ENCODE results near the gene SH2D5. TPM values are rescaled to one million over a fixed set of nuclear protein-coding genes. Genes with fewer than 3 reads are reported as not detected.
A peak's percentile ranks its signal among the peaks of the same experiment; 100 is the strongest.

SH2D5 gene
- polyA plus RNA-seq, 3 donors, result not detected

DNA sequence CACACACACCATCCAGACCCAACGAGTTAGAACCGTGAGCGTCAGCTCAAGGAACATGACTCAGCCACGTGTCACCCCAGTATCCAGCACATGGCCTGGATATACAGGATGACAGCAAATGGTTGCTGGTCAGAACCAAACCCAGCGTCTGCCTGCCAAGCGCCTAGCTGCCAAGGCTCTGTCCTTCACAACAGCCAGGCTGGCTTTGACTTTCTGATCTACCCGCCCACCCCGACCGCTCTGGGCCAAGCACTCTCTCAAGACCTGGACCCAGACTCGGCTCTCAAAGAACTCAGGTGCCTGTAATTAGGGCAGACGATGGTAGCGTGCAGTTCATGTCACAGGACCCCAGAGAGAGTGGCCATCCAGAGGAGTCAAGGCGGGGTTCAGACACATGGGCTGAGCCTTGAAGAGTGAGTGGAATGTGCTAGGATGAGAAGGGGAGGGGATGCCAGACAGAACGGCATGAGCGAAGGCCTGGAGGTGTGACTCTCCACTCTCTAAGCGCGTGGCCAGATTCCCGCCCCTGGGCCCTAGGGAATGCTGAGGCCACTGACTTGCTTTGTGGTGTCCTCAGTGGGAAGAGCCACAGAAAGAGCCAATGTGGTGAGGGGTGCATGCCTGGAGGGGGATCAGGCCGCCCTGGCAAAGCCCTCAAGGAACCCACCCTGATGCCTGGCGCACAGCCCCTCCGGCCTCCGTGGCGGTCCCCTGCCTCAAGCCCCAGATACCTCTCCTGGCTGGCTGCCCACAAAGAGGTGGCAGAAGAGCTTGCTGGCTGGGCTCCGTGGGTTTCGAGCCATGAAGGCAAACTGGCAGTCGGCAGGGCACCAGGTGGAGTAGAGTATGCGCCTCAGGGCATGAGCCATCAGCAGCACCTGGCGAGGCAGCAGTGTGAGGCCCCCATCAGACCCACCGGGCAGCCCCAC is 7.0 kb downstream of the SH2D5 start:
- H3K4me3 Mint-ChIP-seq, result no peak overlapping the region
- Histone ChIP-seq H3K4me1 (ENCODE audit: control insufficient read depth in 1 of 2, insufficient read depth in 2 of 2, low read length in 2 of 2) (no peaks in the 10 kb centered on the region), H3K4me2 (replicated peaks; ENCODE audit: extremely low read depth, low read length, poor library complexity, severe bottlenecking) (no peak overlapping the region), H3K4me3 (replicated peaks in 1 of 3; ENCODE audit: low read depth in 2 of 3, low read length in 3 of 3) (no peak overlapping the region), H3K79me2 (ENCODE audit: insufficient read depth, low read length) (no peaks in the 10 kb centered on the region), H3K9me3 (replicated peaks in 1 of 2; ENCODE audit: control insufficient read depth in 1 of 2, insufficient read depth in 1 of 2, low read length in 2 of 2) (peaks cover 0 to 1% of the 10 kb centered on the region in 2 donors), H4K20me1 (ENCODE audit: insufficient read depth, low read length) (no peaks in the 10 kb centered on the region), H3K9ac (ENCODE audit: insufficient read depth, low read length, poor library complexity, severe bottlenecking) (no peak overlapping the region), H3K36me3 (replicated peaks in 1 of 2; ENCODE audit: control insufficient read depth in 1 of 2, insufficient read depth in 2 of 2, low read length in 2 of 2) (no peaks in the 10 kb centered on the region), H3K27me3 (ENCODE audit: control insufficient read depth in 2 of 2, insufficient read depth in 2 of 2, low read length in 2 of 2) (peaks cover 10 to 26% of the 10 kb centered on the region in 2 donors), H2AFZ (ENCODE audit: insufficient read depth, low read depth, low read length, poor library complexity, severe bottlenecking) (no peak overlapping the region), H3K27ac (ENCODE audit: low read depth in 1 of 2, low read length in 2 of 2) (no peak overlapping the region)
- TF ChIP-seq, protein P1, sequence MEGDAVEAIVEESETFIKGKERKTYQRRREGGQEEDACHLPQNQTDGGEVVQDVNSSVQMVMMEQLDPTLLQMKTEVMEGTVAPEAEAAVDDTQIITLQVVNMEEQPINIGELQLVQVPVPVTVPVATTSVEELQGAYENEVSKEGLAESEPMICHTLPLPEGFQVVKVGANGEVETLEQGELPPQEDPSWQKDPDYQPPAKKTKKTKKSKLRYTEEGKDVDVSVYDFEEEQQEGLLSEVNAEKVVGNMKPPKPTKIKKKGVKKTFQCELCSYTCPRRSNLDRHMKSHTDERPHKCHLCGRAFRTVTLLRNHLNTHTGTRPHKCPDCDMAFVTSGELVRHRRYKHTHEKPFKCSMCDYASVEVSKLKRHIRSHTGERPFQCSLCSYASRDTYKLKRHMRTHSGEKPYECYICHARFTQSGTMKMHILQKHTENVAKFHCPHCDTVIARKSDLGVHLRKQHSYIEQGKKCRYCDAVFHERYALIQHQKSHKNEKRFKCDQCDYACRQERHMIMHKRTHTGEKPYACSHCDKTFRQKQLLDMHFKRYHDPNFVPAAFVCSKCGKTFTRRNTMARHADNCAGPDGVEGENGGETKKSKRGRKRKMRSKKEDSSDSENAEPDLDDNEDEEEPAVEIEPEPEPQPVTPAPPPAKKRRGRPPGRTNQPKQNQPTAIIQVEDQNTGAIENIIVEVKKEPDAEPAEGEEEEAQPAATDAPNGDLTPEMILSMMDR (IDR thresholded peaks at IDR 0.05), result no peak
- H3K27ac Mint-ChIP-seq, result no peak overlapping the region
- 86% methylated on average over 21 of the region's 29 CpGs for WGBS (ENCODE audit: insufficient coverage)
- no peaks in the 10 kb centered on the region for H3K36me3 Mint-ChIP-seq
- intact Hi-C loops (cut with micrococcal nuclease), result no loop called here
- peaks cover 0 to 8% (median 1%) of the 10 kb centered on the region in 7 donors for H3K9me3 Mint-ChIP-seq
- H3K4me1 Mint-ChIP-seq, result peaks cover 5% of the 10 kb centered on the region
- peaks cover 22 to 34% (median 32%) of the 10 kb centered on the region in 3 donors for H3K27me3 Mint-ChIP-seq (ENCODE audit: low read depth in 3 of 3)
- peak in 1 of 3 donors; percentile 40 for DNase-seq

DNA sequence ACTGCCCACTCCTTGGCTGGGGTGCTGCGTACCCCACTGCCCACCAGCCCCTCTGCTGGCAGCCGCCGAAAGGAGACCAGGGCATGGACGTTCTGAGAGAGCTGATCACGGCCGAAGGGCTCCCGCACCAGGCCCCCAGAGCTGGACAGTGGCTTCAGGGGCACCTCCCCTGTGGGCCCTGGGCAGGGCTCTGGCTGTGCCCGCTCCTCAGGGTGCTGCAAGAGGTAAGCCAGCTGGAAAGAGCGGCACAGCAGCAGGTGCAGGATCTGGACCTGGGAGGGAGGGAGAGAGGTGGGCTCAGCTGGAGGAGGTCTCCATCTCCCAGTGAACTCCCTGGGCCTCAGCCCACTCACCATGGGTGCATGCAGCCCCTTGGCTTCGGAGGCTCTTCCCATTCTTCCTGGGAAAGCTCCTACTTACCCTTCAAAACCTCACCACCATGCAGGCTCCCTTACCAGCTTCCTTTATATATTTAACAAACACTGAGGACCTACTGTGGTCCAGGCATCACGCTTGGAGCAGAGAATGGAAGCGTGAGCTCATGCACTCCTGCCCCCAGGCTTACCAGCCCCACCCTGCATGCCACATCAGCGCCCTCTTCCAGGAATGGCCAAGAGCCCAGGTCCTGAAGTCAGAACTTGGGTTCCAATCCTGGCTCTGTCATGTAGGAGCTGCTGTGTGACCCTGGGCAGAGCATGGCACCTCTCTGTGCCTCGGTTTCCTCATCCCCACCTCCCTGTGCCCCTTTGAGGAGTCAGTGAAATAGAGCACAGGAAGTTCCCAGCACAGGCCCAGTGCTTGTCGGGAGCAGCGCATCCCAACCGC is 7.9 kb downstream of the SH2D5 start:
- 92% methylated on average over 16 of the region's 17 CpGs for WGBS (ENCODE audit: insufficient coverage)
- no peaks in the 10 kb centered on the region for H3K36me3 ChIP-seq (replicated peaks in 1 of 2; ENCODE audit: control insufficient read depth in 1 of 2, insufficient read depth in 2 of 2, low read length in 2 of 2)
- H3K27me3 ChIP-seq (ENCODE audit: control insufficient read depth in 2 of 2, insufficient read depth in 2 of 2, low read length in 2 of 2), result peaks cover 4 to 25% of the 10 kb centered on the region in 2 donors
- DNase-seq, result no peak
- Mint-ChIP-seq H3K36me3 (no peaks in the 10 kb centered on the region), H3K4me3 (no peak overlapping the region), H3K27me3 (ENCODE audit: low read depth in 3 of 3) (peaks cover 20 to 33% (median 23%) of the 10 kb centered on the region in 3 donors), H3K9me3 (peaks cover 0 to 5% (median 0%) of the 10 kb centered on the region in 7 donors), H3K27ac (no peak overlapping the region), H3K4me1 (no peaks in the 10 kb centered on the region)
- H3K4me3 ChIP-seq (replicated peaks in 1 of 3; ENCODE audit: low read depth in 2 of 3, low read length in 3 of 3), result no peak overlapping the region
- no peaks in the 10 kb centered on the region for H3K79me2 ChIP-seq (ENCODE audit: insufficient read depth, low read length)
- H3K4me1 ChIP-seq (ENCODE audit: control insufficient read depth in 1 of 2, insufficient read depth in 2 of 2, low read length in 2 of 2), result no peaks in the 10 kb centered on the region
- no peak overlapping the region for H2AFZ ChIP-seq (ENCODE audit: insufficient read depth, low read depth, low read length, poor library complexity, severe bottlenecking)
- intact Hi-C loops (cut with micrococcal nuclease), result no loop called here
- no peak overlapping the region for H3K4me2 ChIP-seq (replicated peaks; ENCODE audit: extremely low read depth, low read length, poor library complexity, severe bottlenecking)
- H3K9me3 ChIP-seq (replicated peaks in 1 of 2; ENCODE audit: control insufficient read depth in 1 of 2, insufficient read depth in 1 of 2, low read length in 2 of 2), result no peaks in the 10 kb centered on the region
- no peak overlapping the region for H3K9ac ChIP-seq (ENCODE audit: insufficient read depth, low read length, poor library complexity, severe bottlenecking)
- TF ChIP-seq, protein P1 (IDR thresholded peaks at IDR 0.05), result no peak
- H4K20me1 ChIP-seq (ENCODE audit: insufficient read depth, low read length), result no peaks in the 10 kb centered on the region
- H3K27ac ChIP-seq (ENCODE audit: low read depth in 1 of 2, low read length in 2 of 2), result no peak overlapping the region

Data from CD14-positive monocyte (primary cell).